HepG2 (cell line): ENCODE results near the gene PADI1. TPM values are rescaled to one million over a fixed set of nuclear protein-coding genes. Genes with fewer than 3 reads are reported as not detected.

ENCODE experiments used
- ATAC-seq: fragments of 200-7000 bp; cut with Tn5 transposase; 3 replicates; pipeline ENCODE4 v1.9.1; 2020; ENCODE audit warnings: mild to moderate bottlenecking, moderate library complexity
- BruUV-seq: library from RNA; stranded (reverse); fragments of 400-500 nt; replicated peaks from 2 replicates; lab custom pipeline; 2021; lab: Mats Ljungman, UMichigan
- CTCF ChIA-PET: fragments of 300-600 bp; formaldehyde crosslinking; extraction: SDS; loops from one replicate; lab custom pipeline; 2021; ENCODE audit warnings: low total read pairs, inconsistent platforms, low intra/inter-chr PET ratio; lab: Yijun Ruan, JAX
- POLR2A ChIA-PET: fragments of 350-600 bp; sonication (Branson Sonifier 250); formaldehyde crosslinking; loops from one replicate; lab custom pipeline; 2020; ENCODE audit warnings: antibody characterized with exemption, inconsistent platforms; lab: Yijun Ruan, JAX
- DNase-seq: peaks from one replicate; pipeline ENCODE4 v3.0.0-alpha.2; 2015; ENCODE audit warnings: low spot score
- FAIRE-seq: peaks from 3 replicates; lab custom pipeline; 2011; peaks lifted over from hg19 to GRCh38; lab: Jason Lieb, UNC
- H2AFZ ChIP-seq: one replicate; pipeline ENCODE4 v1.6.1; 2011; ENCODE audit warnings: low read length, inconsistent platforms
- H3K27ac ChIP-seq: fragments of 300-600 bp; 3 replicates; pipeline ENCODE4 v1.8.0; 2011; ENCODE audit warnings: mixed run types, mild to moderate bottlenecking, mixed read lengths, low read length, inconsistent platforms; ENCODE audit not compliant: insufficient read depth; ENCODE audit errors: extremely low read length
- H3K27me3 ChIP-seq, 2 experiments: fragments of 200-600 bp in 1 of 2; 2 replicates in 1 of 2; 3 replicates in 1 of 2; pipeline versions ENCODE4 v1.6.0 to v1.8.0; 2011; ENCODE audit warnings: low read length in 2 of 2, mild to moderate bottlenecking in 2 of 2, moderate library complexity in 2 of 2, inconsistent platforms in 1 of 2; ENCODE audit not compliant: insufficient read depth in 2 of 2, control insufficient read depth in 1 of 2
- H3K36me3 ChIP-seq, 2 experiments: fragments of 200-600 bp in 1 of 2; replicated peaks in 1 of 2; 2 replicates in 1 of 2; 3 replicates in 1 of 2; pipeline versions ENCODE4 v1.5.1 to v1.8.0; 2011; ENCODE audit warnings: low read length in 2 of 2, inconsistent platforms in 1 of 2; ENCODE audit not compliant: insufficient read depth in 2 of 2, control insufficient read depth in 1 of 2
- H3K4me1 ChIP-seq: 2 replicates; pipeline ENCODE4 v1.5.1; 2012; ENCODE audit warnings: low read length, inconsistent platforms; ENCODE audit not compliant: insufficient read depth
- H3K4me2 ChIP-seq: 2 replicates; pipeline ENCODE4 v1.6.0; 2011; ENCODE audit warnings: low read depth, low read length, inconsistent platforms
- H3K4me3 ChIP-seq, 3 experiments: fragments of 200-600 bp in 1 of 3; sonication (generic), shearing (Covaris generic) in 1 of 3; replicated peaks in 1 of 3; 2 replicates each; pipeline ENCODE4 v1.5.1; 2011 to 2016; ENCODE audit warnings: low read length in 3 of 3, inconsistent platforms in 2 of 3, low read depth in 2 of 3, mild to moderate bottlenecking in 2 of 3, control low read depth in 1 of 3, mixed read lengths in 1 of 3; ENCODE audit not compliant: insufficient read depth in 1 of 3
- H3K79me2 ChIP-seq: one replicate; pipeline ENCODE4 v1.6.1; 2011; ENCODE audit warnings: low read length, inconsistent platforms; ENCODE audit not compliant: insufficient read depth
- H3K9ac ChIP-seq: 2 replicates; pipeline ENCODE4 v1.6.0; 2011; ENCODE audit warnings: mild to moderate bottlenecking, low read depth, low read length, inconsistent platforms; ENCODE audit not compliant: insufficient read depth
- H3K9me3 ChIP-seq: 2 replicates; pipeline ENCODE4 v1.5.1; 2012; ENCODE audit warnings: mild to moderate bottlenecking, low read length
- H4K20me1 ChIP-seq: 2 replicates; pipeline ENCODE4 v1.6.0; 2011; ENCODE audit warnings: inconsistent platforms, mild to moderate bottlenecking, low read length, moderate library complexity; ENCODE audit not compliant: insufficient read depth
- CHD2 ChIP-seq: IDR thresholded peaks from 2 replicates; pipeline ENCODE4 v1.6.1; 2011; ENCODE audit warnings: low read depth, low read length, improper control_type of control experiment
- MXD4 ChIP-seq: IDR thresholded peaks from 2 replicates; pipeline ENCODE4 v1.6.1; 2016; ENCODE audit warnings: mild to moderate bottlenecking, missing biosample characterization, missing genetic modification reagents
- RARG ChIP-seq: sonication (generic); formaldehyde crosslinking; IDR thresholded peaks from 2 replicates; pipeline ENCODE4 v1.4.0; 2020; ENCODE audit warnings: low read depth, mild to moderate bottlenecking, missing genetic modification reagents
- RELA ChIP-seq: sonication (generic); formaldehyde crosslinking; IDR thresholded peaks from 2 replicates; pipeline ENCODE4 v1.4.0; 2020; ENCODE audit warnings: missing genetic modification reagents
- TOPORS ChIP-seq: sonication (generic); formaldehyde crosslinking; IDR thresholded peaks from 2 replicates; pipeline ENCODE4 v1.8.0; 2023; ENCODE audit warnings: mild to moderate bottlenecking, missing genetic modification reagents
- TSC22D2 ChIP-seq: sonication (generic); formaldehyde crosslinking; IDR thresholded peaks from 2 replicates; pipeline ENCODE4 v1.5.1; 2020; ENCODE audit warnings: missing genetic modification reagents, mild to moderate bottlenecking, borderline replicate concordance
- ZNF136 ChIP-seq: sonication (generic); formaldehyde crosslinking; IDR thresholded peaks from 2 replicates; pipeline ENCODE4 v1.8.1; 2022; ENCODE audit warnings: low read depth, mild to moderate bottlenecking, moderate library complexity, missing genetic modification reagents
- ZNF354B ChIP-seq: sonication (generic); formaldehyde crosslinking; IDR thresholded peaks from 2 replicates; pipeline ENCODE4 v1.8.0; 2022; ENCODE audit warnings: mild to moderate bottlenecking, missing genetic modification reagents
- ZNF382 ChIP-seq: sonication (generic); formaldehyde crosslinking; IDR thresholded peaks from 2 replicates; pipeline ENCODE4 v1.5.0; 2020; ENCODE audit warnings: missing genetic modification reagents, mild to moderate bottlenecking, borderline replicate concordance
- ZNF570 ChIP-seq: sonication (generic); formaldehyde crosslinking; IDR thresholded peaks from 2 replicates; pipeline ENCODE4 v1.4.0; 2020; ENCODE audit warnings: mild to moderate bottlenecking, missing genetic modification reagents, borderline replicate concordance
- ZNF749 ChIP-seq: sonication (generic); formaldehyde crosslinking; IDR thresholded peaks from 2 replicates; pipeline ENCODE4 v1.8.0; 2022; ENCODE audit warnings: mild to moderate bottlenecking, missing genetic modification reagents, moderate library complexity, borderline replicate concordance
- WGBS: methylation state at CpG from one replicate; pipeline ENCODE4 v1.1.6; 2017; ENCODE audit warnings: low lambda C conversion rate; 5-methylcytosine and 5-hydroxymethylcytosine counted together
- in situ Hi-C: cut with HindIII; loops from 2 replicates; pipeline ENCODE4 v1.10.0; 2017; ENCODE audit warnings: low pct_unique_long_range_greater_than_20kb; ENCODE audit not compliant: extremely low pct_ligation_motif_present
- intact Hi-C: fragments of 100-400 bp; cut with micrococcal nuclease; formaldehyde crosslinking; loops from one replicate; pipeline ENCODE4 v1.10.0; 2022; ENCODE audit not compliant: unreplicated experiment
- polyA plus RNA-seq, 8 experiments: library from polyadenylated mRNA; depleted of rRNA in 3 of 8; stranded (reverse) in 7 of 8; unstranded in 1 of 8; fragments of >200 nt; fragmentation: Illumina TruSeq in 4 of 8; extraction: Trizol in 4 of 8; gene quantifications; 2 replicates each; pipeline versions ENCODE4 v1.2.1 to v1.2.3, GENCODE V29; 2011 to 2016; ENCODE audit warnings: low read depth in 4 of 8, missing spikeins in 1 of 8, mixed read lengths in 1 of 8; ENCODE audit not compliant: insufficient read depth in 1 of 8
- total RNA-seq, 5 experiments: library from RNA; depleted of rRNA; stranded (reverse); fragments of >200 nt; fragmentation: Illumina TruSeq; extraction: Trizol; gene quantifications; 2 replicates each; pipeline ENCODE4 v1.2.3, GENCODE V29; 2016; ENCODE audit warnings: low read depth in 1 of 5
- TF ChIP-seq, protein P1 (sequence below): sonication (generic); formaldehyde crosslinking; IDR thresholded peaks from 2 replicates; pipeline ENCODE4 v1.4.0; 2020; ENCODE audit warnings: mild to moderate bottlenecking, missing genetic modification reagents
- TF ChIP-seq, protein P2 (sequence below): sonication (generic); formaldehyde crosslinking; IDR thresholded peaks from 2 replicates; pipeline ENCODE4 v1.4.0; 2020; ENCODE audit warnings: missing genetic modification reagents

Gene PADI1
- total and polyA plus RNA-seq, 2 of the 13 experiments (the other 11 are each of a cell fraction or from before 2014, with no cell fraction given) = not detected

DNA sequence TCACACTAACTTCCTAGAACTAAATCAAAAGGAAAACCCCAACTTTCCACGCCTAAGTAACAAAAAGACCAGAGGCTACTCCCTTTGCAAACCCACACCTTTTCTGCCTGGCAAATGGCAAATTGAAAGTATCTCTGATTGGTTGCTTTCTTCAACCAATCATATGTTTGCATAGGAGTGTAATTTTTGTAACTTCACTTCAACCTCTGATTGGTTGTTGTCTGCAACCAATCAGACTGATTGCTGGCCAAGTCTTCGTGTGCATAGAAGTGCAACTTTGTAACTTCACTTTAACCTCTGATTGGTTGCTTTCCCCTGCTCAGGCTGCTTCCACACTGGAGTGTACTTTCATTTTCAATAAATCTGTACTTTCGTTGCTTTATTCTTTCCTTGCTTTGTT is 48.8 kb upstream of the PADI1 start:
- WGBS = 24% methylated on average over 3 of the region's 3 CpGs
- ATAC-seq (no peak), DNase-seq (no peak), FAIRE-seq (no peak)
- Histone ChIP-seq H3K4me1 (no peaks in the 10 kb centered on the region), H3K27me3 (no peaks in the 10 kb centered on the region), H3K9ac (no peak overlapping the region), H2AFZ (no peak overlapping the region), H4K20me1 (no peaks in the 10 kb centered on the region), H3K27ac (no peak overlapping the region), H3K4me3 (no peak overlapping the region), H3K36me3 (no peaks in the 10 kb centered on the region), H3K4me2 (no peak overlapping the region), H3K9me3 (peaks cover 17% of the 10 kb centered on the region), H3K79me2 (no peaks in the 10 kb centered on the region)
- BruUV-seq = no TSS peak
- CTCF ChIA-PET = no interaction called here
- POLR2A ChIA-PET = no interaction called here
- in situ Hi-C loops = no loop called here
- TF ChIP-seq, protein P1, sequence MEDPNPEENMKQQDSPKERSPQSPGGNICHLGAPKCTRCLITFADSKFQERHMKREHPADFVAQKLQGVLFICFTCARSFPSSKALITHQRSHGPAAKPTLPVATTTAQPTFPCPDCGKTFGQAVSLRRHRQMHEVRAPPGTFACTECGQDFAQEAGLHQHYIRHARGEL = no peak
- TF ChIP-seq ZNF136 (CRISPR knock-in tag) (no peak), RELA (CRISPR knock-in tag) (no peak), TOPORS (CRISPR knock-in tag) (no peak), MXD4 (CRISPR knock-in tag) (no peak), ZNF382 (CRISPR knock-in tag) (no peak), ZNF354B (CRISPR knock-in tag) (no peak), TSC22D2 (CRISPR knock-in tag) (no peak), RARG (CRISPR knock-in tag) (no peak), ZNF570 (no peak), ZNF749 (no peak), CHD2 (no peak)
- TF ChIP-seq, protein P2, sequence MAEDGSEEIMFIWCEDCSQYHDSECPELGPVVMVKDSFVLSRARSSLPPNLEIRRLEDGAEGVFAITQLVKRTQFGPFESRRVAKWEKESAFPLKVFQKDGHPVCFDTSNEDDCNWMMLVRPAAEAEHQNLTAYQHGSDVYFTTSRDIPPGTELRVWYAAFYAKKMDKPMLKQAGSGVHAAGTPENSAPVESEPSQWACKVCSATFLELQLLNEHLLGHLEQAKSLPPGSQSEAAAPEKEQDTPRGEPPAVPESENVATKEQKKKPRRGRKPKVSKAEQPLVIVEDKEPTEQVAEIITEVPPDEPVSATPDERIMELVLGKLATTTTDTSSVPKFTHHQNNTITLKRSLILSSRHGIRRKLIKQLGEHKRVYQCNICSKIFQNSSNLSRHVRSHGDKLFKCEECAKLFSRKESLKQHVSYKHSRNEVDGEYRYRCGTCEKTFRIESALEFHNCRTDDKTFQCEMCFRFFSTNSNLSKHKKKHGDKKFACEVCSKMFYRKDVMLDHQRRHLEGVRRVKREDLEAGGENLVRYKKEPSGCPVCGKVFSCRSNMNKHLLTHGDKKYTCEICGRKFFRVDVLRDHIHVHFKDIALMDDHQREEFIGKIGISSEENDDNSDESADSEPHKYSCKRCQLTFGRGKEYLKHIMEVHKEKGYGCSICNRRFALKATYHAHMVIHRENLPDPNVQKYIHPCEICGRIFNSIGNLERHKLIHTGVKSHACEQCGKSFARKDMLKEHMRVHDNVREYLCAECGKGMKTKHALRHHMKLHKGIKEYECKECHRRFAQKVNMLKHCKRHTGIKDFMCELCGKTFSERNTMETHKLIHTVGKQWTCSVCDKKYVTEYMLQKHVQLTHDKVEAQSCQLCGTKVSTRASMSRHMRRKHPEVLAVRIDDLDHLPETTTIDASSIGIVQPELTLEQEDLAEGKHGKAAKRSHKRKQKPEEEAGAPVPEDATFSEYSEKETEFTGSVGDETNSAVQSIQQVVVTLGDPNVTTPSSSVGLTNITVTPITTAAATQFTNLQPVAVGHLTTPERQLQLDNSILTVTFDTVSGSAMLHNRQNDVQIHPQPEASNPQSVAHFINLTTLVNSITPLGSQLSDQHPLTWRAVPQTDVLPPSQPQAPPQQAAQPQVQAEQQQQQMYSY = no peak
- intact Hi-C loops = no loop called here
